Psoas muscle (tissue), 8 donors: ENCODE results near the gene RAB31. TPM values are rescaled to one million over a fixed set of nuclear protein-coding genes. Genes with fewer than 3 reads are reported as not detected.

Experiments
- ATAC-seq, 4 donors: fragments of 200-7000 bp; cut with Tn5 transposase; one replicate each; pipeline ENCODE4 v1.9.1; 2020; ENCODE audit warnings: moderate library complexity in 3 of 4, mild to moderate bottlenecking in 2 of 4
- DNase-seq, 2 donors: peaks; one replicate each; pipeline ENCODE4 v3.0.0-alpha.2; 2020
- H3K27ac ChIP-seq: fragments of 200-600 bp; one replicate; pipeline ENCODE4 v1.8.0; 2022
- H3K27me3 ChIP-seq, 3 donors: fragments of 200-600 bp in 1 of 3; one replicate each; pipeline versions ENCODE4 v1.6.1 to v1.8.0; 2013 to 2022; ENCODE audit warnings: low read length in 2 of 3, mild to moderate bottlenecking in 2 of 3, moderate library complexity in 1 of 3; ENCODE audit not compliant: insufficient read depth in 3 of 3
- H3K36me3 ChIP-seq, 2 donors: fragments of 200-600 bp in 1 of 2; one replicate each; pipeline versions ENCODE4 v1.6.1 to v1.8.0; 2013 to 2022; ENCODE audit warnings: low read depth in 1 of 2, mild to moderate bottlenecking in 1 of 2, moderate library complexity in 1 of 2; ENCODE audit not compliant: insufficient read depth in 1 of 2
- H3K4me1 ChIP-seq: fragments of 200-600 bp; one replicate; pipeline ENCODE4 v1.8.0; 2022
- H3K4me3 ChIP-seq: fragments of 200-600 bp; one replicate; pipeline ENCODE4 v1.8.0; 2022; ENCODE audit warnings: mild to moderate bottlenecking
- H3K9me3 ChIP-seq: fragments of 200-600 bp; one replicate; pipeline ENCODE4 v1.8.0; 2022
- CTCF ChIP-seq: fragments of 200-600 bp; IDR thresholded peaks from one replicate; pipeline ENCODE4 v1.8.0; 2022; ENCODE audit warnings: antibody characterized with exemption
- WGBS, 3 donors: extraction: QIAGEN DNeasy Blood & Tissue Kit; methylation state at CpG; one replicate each; pipeline versions ENCODE4 v1.1.6 to v1.1.7; 2013; 5-methylcytosine and 5-hydroxymethylcytosine counted together
- intact Hi-C, 2 donors: fragments of 100-400 bp; cut with DNase I; formaldehyde crosslinking; loops; one replicate each; pipeline versions ENCODE4 v1.11.0 to v1.14.2; 2022
- polyA plus RNA-seq, 3 donors: library from polyadenylated mRNA; stranded (reverse); fragments of 200-250 nt; gene quantifications; one replicate each; pipeline ENCODE4 v1.2.3, GENCODE V29; 2013
- total RNA-seq, 4 donors: library from RNA; stranded (reverse); fragmentation: NEBNext Ultra II Directional in 2 of 4; extraction: Animal tissue kit (Norgen Biotek cat#: 25700) in 2 of 4; gene quantifications; one replicate each; pipeline versions ENCODE4 v1.2.1 to v1.2.4, GENCODE V29; 2021 to 2023
- donor health status: healthy with polysubstance abuse.
- donor health status: DM: no; HTN: no; CAD: no; lungs with moderate emphysema.
- donor health status: Bipolar disorder and iron deficiency.
- donor health status: healthy.
- donor health status: DM: yes; HTN: yes; CAD: no.
- donor health status: DM: no; HTN: no; CAD: no.
- donor health status: DM: no; HTN: no; CAD: no.
- donor health status: DM: yes; HTN: yes; CAD: no.

The RAB31 gene
- total and polyA plus RNA-seq, 7 donors: 2.2 to 8.9 (median 5.3) TPM

- H3K27me3 ChIP-seq: peaks cover 0 to 49% (median 0%) of the 10 kb centered on the region in 3 donors
- H3K4me1 ChIP-seq: no peaks in the 10 kb centered on the region
- no peak overlapping the region for H3K27ac ChIP-seq
- H3K4me3 ChIP-seq: no peak overlapping the region
- intact Hi-C loops: no loop called here
- no peaks in the 10 kb centered on the region for H3K9me3 ChIP-seq
- TF ChIP-seq CTCF: no peak
- ATAC-seq (no peak), DNase-seq (no peak)
- WGBS, 3 donors: 63 to 68% (median 65%) methylated on average over 3 of the region's 3 CpGs
- no peaks in the 10 kb centered on the region for H3K36me3 ChIP-seq
These were observed 4.5 kb downstream of the RAB31 start for GRCh38 chr18:9712611-9713010.

- H3K4me1 ChIP-seq: no peaks in the 10 kb centered on the region
These were observed 6.4 kb downstream of the RAB31 start for GRCh38 chr18:9714266-9715087.

GRCh38 chr18:9715088-9715343 lies 6.9 kb downstream of the RAB31 start:
- Histone ChIP-seq H3K27ac (no peak overlapping the region), H3K27me3 (peaks cover 0 to 34% (median 0%) of the 10 kb centered on the region in 3 donors), H3K9me3 (no peaks in the 10 kb centered on the region), H3K36me3 (no peaks in the 10 kb centered on the region), H3K4me1 (no peaks in the 10 kb centered on the region), H3K4me3 (no peak overlapping the region)
- DNase-seq: no peak
- 86 to 94% (median 88%) methylated on average over 3 of the region's 3 CpGs for WGBS, 3 donors
- no peak for TF ChIP-seq CTCF
- ATAC-seq: no peak
- intact Hi-C loops: no loop called here

More at GRCh38 chr18:9714266-9715087, 6.4 kb downstream of the RAB31 start:
- Histone ChIP-seq H3K9me3 (no peaks in the 10 kb centered on the region), H3K36me3 (no peaks in the 10 kb centered on the region), H3K27ac (no peak overlapping the region), H3K27me3 (peaks cover 0 to 39% (median 0%) of the 10 kb centered on the region in 3 donors), H3K4me3 (no peak overlapping the region)
- no peak for TF ChIP-seq CTCF
- ATAC-seq: no peak
- no peak for DNase-seq
- intact Hi-C loops: no loop called here
- WGBS, 3 donors: 92 to 98% (median 96%) methylated on average over 10 of the region's 10 CpGs

- Histone ChIP-seq H3K4me1 (no peaks in the 10 kb centered on the region), H3K9me3 (no peaks in the 10 kb centered on the region), H3K27ac (no peak overlapping the region), H3K4me3 (no peak overlapping the region), H3K27me3 (peaks cover 0 to 24% (median 0%) of the 10 kb centered on the region in 3 donors), H3K36me3 (no peaks in the 10 kb centered on the region)
- no peak for DNase-seq
- ATAC-seq: no peak
- intact Hi-C loops: no loop called here
- 81 to 85% (median 82%) methylated on average over 10 of the region's 10 CpGs for WGBS, 3 donors
- TF ChIP-seq CTCF: no peak
These were observed 8.1 kb downstream of the RAB31 start for GRCh38 chr18:9715978-9716774.
